Thyroid gland (tissue), 4 donors: Measurements from ENCODE around the gene SLC39A8.

Experiments used
- CTCF ChIP-seq, 6 experiments: fragments of 200-600 bp in 3 of 6; fragments of 450-650 bp in 3 of 6; sonication (generic) in 3 of 6; IDR thresholded peaks; one replicate each; pipeline ENCODE4 v1.5.1; 2016 to 2019; ENCODE audit warnings: antibody characterized with exemption in 6 of 6, mild to moderate bottlenecking in 2 of 6, inconsistent platforms in 1 of 6, moderate library complexity in 1 of 6
- POLR2A ChIP-seq, 2 donors: fragments of 450-650 bp; IDR thresholded peaks; one replicate each; pipeline ENCODE4 v1.6.1; 2017; ENCODE audit warnings: antibody characterized with exemption in 2 of 2, mild to moderate bottlenecking in 2 of 2, moderate library complexity in 1 of 2

DNA sequence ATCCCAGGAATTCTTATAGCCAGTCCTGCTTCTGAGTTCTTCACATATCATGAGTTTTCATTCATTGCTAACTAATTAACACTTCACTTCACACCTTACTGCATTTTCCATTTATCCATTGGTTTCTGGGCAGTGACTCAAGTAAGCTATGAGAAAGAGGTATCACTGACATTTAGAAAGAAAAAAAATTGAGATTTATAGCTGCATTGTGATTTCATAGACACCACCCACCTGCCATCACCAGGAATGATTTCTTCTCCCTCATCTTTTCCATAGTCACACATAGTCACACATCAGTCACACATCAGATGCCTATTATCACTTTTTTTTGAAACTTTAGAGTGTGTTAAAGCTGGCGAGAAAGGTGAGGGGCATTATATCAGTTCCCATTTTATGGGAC is 121.8 kb downstream of the SLC39A8 start:
- TF ChIP-seq CTCF (IDR thresholded peaks at IDR 0.05): no peak
- no peak for TF ChIP-seq POLR2A (IDR thresholded peaks at IDR 0.05)
